GM18519 (cell line): Measurements from ENCODE around the gene RNLS.
A peak's percentile ranks its signal among the peaks of the same experiment; 100 is the strongest.

Experiments used
- ATAC-seq: cut with Tn5 transposase; IDR thresholded peaks from one replicate; pipeline ENCODE4 v1.9.1; 2021; ENCODE audit warnings: mild to moderate bottlenecking, moderate library complexity; ENCODE audit not compliant: unreplicated experiment, low FRiP score

RNLS gene

DNA sequence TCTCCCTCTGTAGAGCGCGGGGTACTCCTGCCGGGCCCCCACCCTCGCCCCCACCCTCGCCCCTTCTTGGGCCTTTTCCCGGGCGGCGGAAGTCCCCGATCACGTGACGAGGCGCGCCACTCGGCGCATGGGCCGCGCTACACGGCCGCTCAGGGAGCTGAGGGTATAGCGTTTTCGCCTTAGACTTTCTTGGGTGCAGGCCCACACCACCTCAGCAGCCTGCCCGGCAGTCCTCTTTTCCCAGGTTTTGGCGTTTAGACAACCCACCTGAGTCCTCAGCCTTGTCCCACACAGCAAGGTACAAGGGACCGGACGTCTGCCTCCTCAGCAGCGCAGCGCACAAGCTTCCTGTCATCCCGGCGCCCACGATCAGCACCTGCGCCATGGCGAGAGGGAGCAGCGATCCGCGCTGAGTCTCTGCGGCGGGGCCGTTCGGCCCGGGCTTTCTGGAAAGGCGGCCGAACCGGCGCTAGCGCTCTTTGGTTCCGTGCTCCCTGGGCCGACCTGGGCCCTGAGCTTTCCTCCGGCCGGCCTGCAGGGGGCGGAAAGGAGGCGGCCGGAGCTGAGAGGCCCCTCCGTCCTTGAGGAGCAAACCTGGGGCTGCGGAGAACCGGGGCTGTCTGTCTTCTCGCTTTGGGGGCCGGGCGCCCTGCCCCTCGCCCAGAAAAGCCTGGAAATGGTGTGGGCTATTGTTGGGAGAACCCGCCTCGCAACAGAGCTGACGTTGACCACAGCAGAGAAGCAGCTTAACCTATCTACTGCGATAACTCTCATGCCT lies at the start of gene RNLS:
Gene RNLS (minus strand): TSS at position 513 of the 778 bp plus-strand sequence.
- ATAC-seq = peak; percentile 53

GRCh38 chr10:88624840-88625239 lies 41.7 kb upstream of the RNLS start:
- ATAC-seq = no peak

DNA sequence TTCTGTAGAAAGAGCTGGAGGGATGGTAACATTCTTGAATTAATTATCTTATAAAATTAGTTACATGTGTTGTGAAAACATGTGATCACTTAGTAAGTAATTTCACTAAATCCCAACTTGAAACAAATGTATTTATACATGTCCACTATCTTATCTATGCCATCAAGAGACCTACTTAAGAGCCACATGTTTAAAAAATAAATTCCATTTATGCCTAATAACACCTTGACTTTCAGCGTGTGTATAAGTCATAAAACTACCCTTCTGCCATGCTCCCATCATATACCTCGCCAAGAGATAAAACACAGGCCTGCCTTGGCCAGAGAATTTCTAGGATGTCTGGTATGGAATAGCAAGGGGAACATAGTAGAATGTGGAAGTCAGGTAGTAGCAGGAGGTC lies 40.7 kb upstream of the RNLS start:
- ATAC-seq = no peak

GRCh38 chr10:88620441-88620840 lies 37.3 kb upstream of the RNLS start:
- ATAC-seq = no peak

DNA sequence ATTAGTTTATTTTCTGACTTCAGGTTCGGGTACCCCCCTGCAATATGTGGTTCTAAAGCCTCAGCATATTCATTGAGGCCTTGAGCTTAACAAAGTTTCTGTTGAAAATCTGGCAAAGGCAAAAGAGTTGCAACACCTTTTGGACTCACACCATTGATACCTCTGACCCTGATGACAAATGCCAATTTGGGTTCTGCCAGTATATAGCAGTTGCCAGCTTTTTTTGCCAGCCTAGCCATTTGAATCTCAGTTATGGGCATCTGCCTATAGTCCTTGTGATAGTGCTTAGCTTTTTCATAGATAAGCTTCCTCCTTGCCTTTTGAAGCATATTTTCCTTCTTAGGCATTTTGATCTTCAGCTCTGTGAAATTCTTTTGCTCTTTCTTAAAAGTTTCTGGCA lies 35.4 kb upstream of the RNLS start:
- ATAC-seq = no peak

GRCh38 chr10:88617772-88618300 lies 34.7 kb upstream of the RNLS start:
- ATAC-seq = no peak

- ATAC-seq = no peak
These were observed 33.3 kb upstream of the RNLS start for GRCh38 chr10:88616250-88616977.

DNA sequence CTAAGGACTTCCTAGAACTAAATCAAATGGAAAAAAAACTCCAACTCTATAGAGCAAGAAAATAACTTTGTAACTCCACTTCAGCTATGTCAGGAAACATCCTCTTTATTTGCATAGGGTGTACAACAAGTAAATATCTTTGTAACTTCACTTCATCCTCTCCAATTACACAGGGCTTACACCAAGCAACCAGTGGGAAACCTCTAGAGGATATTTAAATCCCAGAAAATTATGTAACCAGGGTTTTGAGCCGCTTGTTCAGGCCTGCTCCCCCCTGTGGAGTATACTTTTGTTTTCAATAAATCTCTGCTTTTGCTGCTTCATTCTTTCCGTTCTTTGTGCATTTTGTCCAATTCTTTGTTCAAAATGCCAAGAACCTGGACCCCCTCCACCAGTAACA lies 25.7 kb upstream of the RNLS start:
- no peak for ATAC-seq

GRCh38 chr10:88608052-88608732 lies 25.1 kb upstream of the RNLS start:
- no peak for ATAC-seq

DNA sequence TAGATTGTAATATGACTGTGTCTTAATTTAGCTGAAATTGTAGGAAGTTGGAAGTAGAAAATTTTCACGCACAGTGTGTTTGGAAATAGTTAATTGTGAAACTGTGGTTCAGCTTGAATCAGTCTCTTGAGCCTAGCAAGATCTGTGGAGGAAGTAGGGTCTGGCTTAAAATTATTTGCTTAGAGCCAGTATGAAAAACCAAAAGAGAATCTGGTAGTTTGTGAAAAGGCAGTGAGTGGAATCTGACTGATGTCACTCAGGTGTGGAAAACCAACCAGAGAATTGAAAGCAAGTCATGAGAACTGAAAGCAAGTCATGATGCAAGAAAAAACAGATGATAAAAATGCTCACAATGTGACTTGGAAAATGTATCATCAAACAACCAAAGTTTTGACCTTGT lies 14.9 kb upstream of the RNLS start:
- ATAC-seq = peak; percentile 86

GRCh38 chr10:88594482-88594881 lies 11.4 kb upstream of the RNLS start:
- no peak for ATAC-seq

GRCh38 chr10:88592906-88593305 lies 9.8 kb upstream of the RNLS start:
- ATAC-seq = no peak

- ATAC-seq = no peak
These were observed 9.3 kb upstream of the RNLS start for GRCh38 chr10:88592381-88592780.

DNA sequence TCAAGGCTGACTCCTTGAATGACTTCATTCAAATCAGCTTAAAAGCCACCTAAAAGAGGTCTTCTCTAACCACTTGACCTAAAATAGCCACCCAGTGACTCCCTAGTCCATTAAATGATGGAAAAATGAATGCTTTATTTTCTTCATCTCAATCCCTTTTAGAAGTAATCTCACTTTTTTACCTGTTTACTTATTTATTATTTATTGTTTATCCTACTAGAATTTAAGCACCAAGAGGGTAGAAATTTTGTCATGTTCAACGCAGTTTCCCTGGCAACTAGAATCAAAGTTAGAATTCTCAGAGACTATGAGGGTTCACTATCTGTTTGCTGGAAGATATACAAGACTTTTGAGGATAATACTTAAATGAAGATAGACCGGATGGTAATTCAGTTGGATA lies 3.3 kb upstream of the RNLS start, which contains the start of gene LIPJ:
Gene LIPJ (plus strand): TSS at position 301 of the 400 bp plus-strand sequence. CDS start 3,926 bp downstream, outside the sequence.
- ATAC-seq = no peak

DNA sequence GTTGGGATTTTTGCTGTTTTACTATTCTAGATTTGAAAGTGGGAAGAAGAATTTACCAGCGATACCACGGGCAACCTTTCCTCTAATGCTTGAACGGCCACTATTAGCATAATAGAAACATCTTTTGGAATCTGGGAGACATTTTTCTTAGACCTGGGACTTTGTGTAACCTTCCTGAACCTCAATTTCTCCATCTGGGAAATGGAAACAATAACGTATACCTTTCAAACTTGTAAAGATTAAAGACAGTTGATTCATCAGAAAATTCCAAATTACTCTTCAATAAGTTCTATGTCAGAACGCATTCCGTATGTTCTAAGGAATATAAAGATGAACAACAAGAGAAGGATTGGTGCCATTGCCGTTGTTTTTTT lies 453 bp upstream of the RNLS start:
- ATAC-seq = no peak

GRCh38 chr10:88582411-88582805 lies 710 bp downstream of the RNLS start:
- peak; percentile 2 for ATAC-seq

DNA sequence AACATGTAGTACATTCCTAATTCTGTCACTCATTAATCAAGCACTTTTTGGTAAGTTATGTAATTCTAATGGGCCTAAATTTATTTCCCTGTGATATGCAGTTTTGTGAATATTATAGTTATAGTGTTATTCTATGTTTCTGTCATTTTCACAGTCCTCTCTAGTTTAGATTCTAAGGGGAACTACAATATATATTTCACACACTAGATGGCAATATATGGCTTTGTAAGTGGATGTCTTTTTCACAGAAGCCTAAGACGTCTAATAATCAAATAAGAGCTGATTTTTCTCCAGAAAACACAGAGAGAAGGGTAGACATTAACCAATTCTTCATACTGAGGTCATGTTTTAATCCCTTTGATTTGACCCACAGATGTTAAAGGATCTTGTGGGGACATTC lies 18.0 kb downstream of the RNLS start:
- ATAC-seq = no peak

GRCh38 chr10:88562152-88562551 lies 21.0 kb downstream of the RNLS start:
- no peak for ATAC-seq

DNA sequence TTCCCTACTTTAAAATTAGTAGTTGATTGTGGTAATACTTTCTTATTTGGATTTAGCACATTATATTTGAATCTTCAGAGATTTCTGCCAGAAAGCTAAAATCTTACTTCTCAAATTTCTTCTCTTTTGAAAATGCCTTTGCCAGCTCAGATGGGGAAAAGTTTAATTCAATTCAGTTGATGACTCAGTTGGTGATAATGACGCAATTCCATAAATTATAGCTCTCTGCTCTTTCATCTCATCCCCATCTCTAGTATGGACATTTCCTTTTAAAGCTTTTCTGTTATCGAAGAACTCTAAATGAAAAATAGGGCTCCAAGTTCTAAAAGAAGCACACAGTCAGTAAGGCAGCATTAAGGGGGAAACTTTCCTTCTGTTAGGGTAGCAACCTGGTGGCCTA lies 25.5 kb downstream of the RNLS start:
- no peak for ATAC-seq

GRCh38 chr10:88557256-88557655 lies 25.9 kb downstream of the RNLS start:
- no peak for ATAC-seq
